ENCODE results near the gene VRK2.
A peak's percentile ranks its signal among the peaks of the same experiment; 100 is the strongest.
"Not testable (repeated sequence)": the region's sequence is repeated elsewhere in the genome, so short reads cannot be mapped to it uniquely, and the experiment has no call there.

The VRK2 gene

DNA sequence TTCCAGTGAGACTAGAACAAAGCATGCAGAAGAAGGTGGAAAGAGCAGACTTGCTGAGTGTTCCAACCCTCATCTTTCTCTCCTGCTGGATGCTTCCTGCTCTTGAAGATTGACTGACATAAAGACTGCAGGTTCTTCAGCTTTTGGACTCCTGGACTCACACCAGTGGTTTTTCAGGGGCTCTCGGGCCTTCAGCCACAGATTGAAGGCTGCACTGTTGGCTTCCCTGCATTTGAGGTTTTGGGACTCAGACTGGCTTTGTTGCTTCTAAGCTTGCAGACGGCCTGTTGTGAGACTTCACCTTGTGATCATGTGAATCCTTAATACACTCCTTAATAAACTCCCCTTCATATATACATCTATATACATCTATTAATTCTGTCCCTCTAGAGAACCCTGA lies 20.4 kb downstream of the VRK2 start:
- no peak overlapping the region for H3K4me3 Mint-ChIP-seq
- H3K4me1 Mint-ChIP-seq (ENCODE audit: low read depth): peaks cover 45% of the 10 kb centered on the region
- H3K9me3 Mint-ChIP-seq: peaks cover 11% of the 10 kb centered on the region
- H3K27me3 Mint-ChIP-seq: no peaks in the 10 kb centered on the region
- DNase-seq: no peak
- H3K27ac Mint-ChIP-seq: no peak overlapping the region
- peaks cover 56% of the 10 kb centered on the region for H3K36me3 Mint-ChIP-seq (ENCODE audit: low read depth)

DNA sequence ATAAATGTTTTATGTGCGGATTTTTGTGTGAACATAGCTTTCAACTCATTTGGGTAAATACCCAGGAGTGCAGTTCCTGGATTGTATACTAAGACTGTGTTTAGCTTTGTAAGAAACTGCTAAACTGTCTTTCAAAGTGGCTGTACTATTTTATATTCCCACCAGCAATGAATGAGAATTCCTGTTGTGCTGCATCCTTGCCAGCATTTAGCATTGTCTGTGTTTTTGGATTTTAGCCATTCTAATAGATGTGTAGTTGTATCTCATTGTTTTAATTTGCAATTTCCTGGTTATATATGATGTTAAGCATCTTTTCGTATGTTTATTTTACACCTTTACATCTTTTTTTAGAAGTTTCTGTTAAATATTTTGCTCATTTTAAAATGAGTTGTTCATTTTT lies 24.2 kb downstream of the VRK2 start:
- Mint-ChIP-seq H3K36me3 (ENCODE audit: low read depth) (peaks cover 62% of the 10 kb centered on the region), H3K9me3 (peaks cover 11% of the 10 kb centered on the region), H3K4me1 (ENCODE audit: low read depth) (peaks cover 30% of the 10 kb centered on the region), H3K27ac (no peak overlapping the region), H3K4me3 (no peak overlapping the region), H3K27me3 (no peaks in the 10 kb centered on the region)
- DNase-seq: no peak

DNA sequence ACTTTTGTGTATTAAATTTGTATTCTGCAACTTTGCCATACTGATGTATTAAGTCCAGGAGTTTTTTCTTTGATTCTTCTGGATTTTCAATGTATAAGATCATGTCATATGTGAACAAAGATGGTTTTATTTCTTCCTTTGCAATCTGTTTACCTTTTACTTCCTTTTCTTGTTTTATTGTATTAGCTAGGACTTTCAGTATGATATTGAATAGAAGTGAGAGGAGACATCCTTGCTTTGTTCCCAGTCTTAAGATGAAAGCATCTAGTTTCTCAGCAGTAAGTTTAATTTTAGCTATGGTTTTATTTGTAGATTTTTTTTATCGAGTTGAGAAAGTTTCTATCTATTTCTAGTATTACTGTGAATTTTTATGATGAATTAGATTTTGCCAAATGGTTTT lies 25.5 kb downstream of the VRK2 start:
- Mint-ChIP-seq H3K4me3 (no peak overlapping the region), H3K27me3 (no peaks in the 10 kb centered on the region), H3K9me3 (peaks cover 11% of the 10 kb centered on the region), H3K36me3 (ENCODE audit: low read depth) (peaks cover 53% of the 10 kb centered on the region), H3K4me1 (ENCODE audit: low read depth) (peaks cover 19% of the 10 kb centered on the region), H3K27ac (no peak overlapping the region)
- no peak for DNase-seq

DNA sequence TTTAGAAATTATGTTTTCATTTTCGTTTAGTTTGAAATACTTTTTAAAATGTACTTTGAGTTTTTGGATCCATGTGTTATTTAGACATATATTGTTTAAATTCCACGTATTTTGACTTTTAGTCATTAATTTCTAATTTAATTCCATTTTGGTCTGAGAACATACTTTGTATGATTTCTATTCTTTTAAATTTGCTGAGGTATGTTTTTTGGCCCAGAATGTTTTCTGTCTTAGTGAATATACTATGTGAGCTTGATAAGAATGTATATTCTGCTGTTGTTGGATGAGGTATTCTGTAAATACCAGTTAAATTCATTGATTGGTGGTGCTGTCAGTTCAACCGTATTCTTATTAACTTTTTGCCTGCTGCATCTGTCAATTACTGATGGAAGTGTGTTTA lies 26.4 kb downstream of the VRK2 start:
- no peak for DNase-seq
- no peak overlapping the region for H3K4me3 Mint-ChIP-seq
- H3K4me1 Mint-ChIP-seq (ENCODE audit: low read depth): peaks cover 22% of the 10 kb centered on the region
- H3K9me3 Mint-ChIP-seq: peaks cover 11% of the 10 kb centered on the region
- H3K36me3 Mint-ChIP-seq (ENCODE audit: low read depth): peaks cover 49% of the 10 kb centered on the region
- no peak overlapping the region for H3K27ac Mint-ChIP-seq
- H3K27me3 Mint-ChIP-seq: no peaks in the 10 kb centered on the region

DNA sequence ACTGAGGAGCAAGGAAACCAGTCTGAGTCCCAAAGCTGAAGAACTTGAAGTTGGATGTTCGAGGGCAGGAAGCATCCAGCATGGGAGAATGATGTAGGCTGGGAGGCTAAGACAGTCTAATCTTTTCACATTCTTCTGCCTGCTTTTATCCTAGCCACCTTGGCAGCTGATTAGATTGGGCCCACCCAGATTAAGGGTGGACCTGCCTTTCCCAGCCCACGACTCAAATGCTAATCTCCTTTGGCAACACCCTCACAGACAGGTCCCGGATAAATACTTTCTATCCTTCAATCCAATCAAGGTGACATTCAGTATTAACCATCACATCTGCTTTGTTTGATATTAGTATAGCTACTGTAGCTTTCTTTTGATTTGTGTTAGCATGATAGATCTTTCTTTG lies 27.1 kb downstream of the VRK2 start:
- Mint-ChIP-seq H3K9me3 (peaks cover 4% of the 10 kb centered on the region), H3K27ac (no peak overlapping the region), H3K4me3 (no peak overlapping the region), H3K4me1 (ENCODE audit: low read depth) (peaks cover 22% of the 10 kb centered on the region), H3K36me3 (ENCODE audit: low read depth) (peaks cover 41% of the 10 kb centered on the region), H3K27me3 (no peaks in the 10 kb centered on the region)
- DNase-seq: no peak

DNA sequence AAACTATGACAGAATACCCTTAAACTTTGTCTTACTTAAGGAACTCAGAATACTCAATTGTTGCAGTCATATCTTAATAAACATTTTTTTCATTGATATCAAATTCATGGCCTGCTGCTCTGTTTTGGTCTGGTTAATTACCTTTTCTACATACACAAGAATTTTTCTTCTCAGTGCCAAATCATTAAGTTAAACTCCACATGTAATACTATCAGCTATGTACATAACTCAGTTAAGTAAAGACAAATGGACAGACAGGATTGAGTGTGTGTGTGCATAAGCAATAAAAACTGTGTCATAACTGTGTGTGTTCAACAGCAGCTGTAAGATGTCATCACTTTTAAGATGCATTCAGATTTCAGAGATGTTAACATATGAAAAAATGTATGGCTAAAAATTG lies 34.4 kb downstream of the VRK2 start:
- no peak overlapping the region for H3K27ac Mint-ChIP-seq
- H3K9me3 Mint-ChIP-seq: no peaks in the 10 kb centered on the region
- H3K36me3 Mint-ChIP-seq (ENCODE audit: low read depth): peaks cover 15% of the 10 kb centered on the region
- peaks cover 4% of the 10 kb centered on the region for H3K4me1 Mint-ChIP-seq (ENCODE audit: low read depth)
- H3K27me3 Mint-ChIP-seq: no peaks in the 10 kb centered on the region
- DNase-seq: no peak
- no peak overlapping the region for H3K4me3 Mint-ChIP-seq

DNA sequence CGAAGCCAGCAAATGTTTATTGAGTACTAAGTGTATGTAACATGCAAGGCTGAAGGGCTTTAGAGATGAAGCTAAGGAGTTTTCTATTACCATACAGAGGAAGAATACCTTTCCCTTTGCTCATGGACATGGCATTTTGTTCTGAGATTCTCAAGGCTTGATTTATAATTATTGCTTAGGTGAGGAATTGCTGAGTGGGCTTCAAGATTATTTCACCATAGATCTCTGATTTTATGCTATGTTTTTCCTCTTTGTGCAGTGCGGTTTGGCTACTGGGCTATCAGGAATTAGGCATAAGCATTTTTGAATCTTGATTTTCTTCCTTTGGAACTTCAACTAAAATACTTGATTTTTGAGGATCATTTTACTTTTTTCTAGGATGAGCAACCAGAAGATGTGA lies 42.5 kb downstream of the VRK2 start:
- Mint-ChIP-seq H3K4me3 (no peak overlapping the region), H3K9me3 (peaks cover 6% of the 10 kb centered on the region), H3K36me3 (ENCODE audit: low read depth) (peaks cover 77% of the 10 kb centered on the region), H3K27ac (no peak overlapping the region), H3K4me1 (ENCODE audit: low read depth) (peaks cover 7% of the 10 kb centered on the region), H3K27me3 (no peaks in the 10 kb centered on the region)
- no peak for DNase-seq

DNA sequence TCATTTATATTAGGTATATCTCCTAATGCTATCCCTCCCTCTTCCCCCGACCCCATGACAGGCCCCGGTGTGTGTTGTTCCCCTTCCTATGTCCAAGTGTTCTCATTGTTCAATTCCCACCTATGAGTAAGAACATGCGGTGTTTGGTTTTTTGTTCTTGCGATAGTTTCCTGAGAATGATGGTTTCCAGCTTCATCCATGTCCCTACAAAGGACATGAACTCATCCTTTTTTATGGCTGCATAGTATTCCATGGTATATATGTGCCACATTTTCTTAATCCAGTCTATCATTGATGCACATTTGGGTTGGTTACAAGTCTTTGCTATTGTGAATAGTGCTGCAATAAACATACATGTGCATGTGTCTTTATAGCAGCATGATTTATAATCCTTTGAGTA lies 46.2 kb downstream of the VRK2 start:
- H3K4me1 Mint-ChIP-seq (ENCODE audit: low read depth); DNase-seq; H3K27me3 Mint-ChIP-seq; H3K9me3 Mint-ChIP-seq; H3K4me3 Mint-ChIP-seq; H3K27ac Mint-ChIP-seq: not testable (repeated sequence)
- peaks cover 72% of the 10 kb centered on the region for H3K36me3 Mint-ChIP-seq (ENCODE audit: low read depth)

DNA sequence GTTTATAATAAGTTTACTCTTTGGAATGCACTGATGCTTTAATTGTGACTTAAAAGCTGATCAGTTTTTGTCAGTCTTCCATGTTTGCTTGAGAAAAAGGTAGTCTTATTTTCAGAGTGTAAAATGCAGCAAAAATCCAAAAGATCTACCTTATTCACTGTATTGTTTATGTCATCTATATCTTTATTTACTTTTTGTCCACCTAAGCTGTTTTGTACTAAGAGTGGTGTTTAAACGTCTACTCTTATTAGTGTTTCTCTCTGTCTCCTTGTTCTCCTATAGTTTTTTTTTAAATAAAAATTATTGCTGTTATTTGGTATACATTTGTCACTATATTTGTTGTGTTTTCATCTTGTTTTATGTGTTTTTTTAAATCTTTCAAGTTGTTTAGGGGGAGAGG lies 50.4 kb downstream of the VRK2 start:
- Mint-ChIP-seq H3K9me3 (peaks cover 9% of the 10 kb centered on the region), H3K4me1 (ENCODE audit: low read depth) (peaks cover 10% of the 10 kb centered on the region), H3K27ac (no peak overlapping the region), H3K36me3 (ENCODE audit: low read depth) (peaks cover 38% of the 10 kb centered on the region), H3K27me3 (no peaks in the 10 kb centered on the region), H3K4me3 (no peak overlapping the region)
- no peak for DNase-seq

DNA sequence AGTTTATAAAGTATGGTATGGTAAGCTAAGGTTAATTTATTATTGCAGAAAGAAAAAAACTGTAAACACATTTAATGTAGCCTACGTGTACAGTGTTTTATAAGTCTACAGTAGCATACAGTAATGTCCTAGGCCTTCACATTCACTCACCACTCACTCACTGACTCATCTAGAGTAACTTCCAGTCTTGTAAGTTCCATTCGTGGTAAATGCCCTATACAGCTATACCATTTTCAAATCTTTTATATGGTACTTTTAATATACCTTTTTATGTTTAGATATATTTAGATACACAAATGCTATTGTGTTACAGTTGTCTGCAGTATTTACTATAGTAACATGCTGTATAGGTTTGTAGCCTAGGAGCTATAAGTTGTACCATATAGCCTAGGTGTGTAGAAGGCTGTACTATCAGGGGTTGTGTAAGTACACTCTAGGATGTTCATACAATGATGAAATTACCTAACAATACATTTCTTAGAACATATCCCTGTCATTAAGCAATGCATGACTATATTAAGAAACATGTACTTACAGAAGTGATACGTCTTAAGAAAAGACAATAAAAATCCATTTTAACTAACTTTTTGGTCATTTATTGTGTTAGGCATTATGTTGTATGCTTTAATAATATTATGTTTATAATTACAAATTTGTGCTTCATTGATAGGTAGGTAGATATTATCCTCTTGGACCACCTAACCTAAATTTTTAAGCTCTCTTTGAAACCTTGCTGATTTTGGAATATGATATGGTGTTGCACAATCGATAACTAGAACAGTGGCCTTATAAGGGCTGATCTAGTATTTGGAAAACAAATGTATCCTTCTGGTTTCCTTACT lies 51.9 kb downstream of the VRK2 start:
- no peaks in the 10 kb centered on the region for H3K27me3 Mint-ChIP-seq
- H3K9me3 Mint-ChIP-seq: peaks cover 3% of the 10 kb centered on the region
- peaks cover 3% of the 10 kb centered on the region for H3K4me1 Mint-ChIP-seq (ENCODE audit: low read depth)
- DNase-seq: no peak
- peaks cover 32% of the 10 kb centered on the region for H3K36me3 Mint-ChIP-seq (ENCODE audit: low read depth)
- no peak overlapping the region for H3K27ac Mint-ChIP-seq
- H3K4me3 Mint-ChIP-seq: no peak overlapping the region

DNA sequence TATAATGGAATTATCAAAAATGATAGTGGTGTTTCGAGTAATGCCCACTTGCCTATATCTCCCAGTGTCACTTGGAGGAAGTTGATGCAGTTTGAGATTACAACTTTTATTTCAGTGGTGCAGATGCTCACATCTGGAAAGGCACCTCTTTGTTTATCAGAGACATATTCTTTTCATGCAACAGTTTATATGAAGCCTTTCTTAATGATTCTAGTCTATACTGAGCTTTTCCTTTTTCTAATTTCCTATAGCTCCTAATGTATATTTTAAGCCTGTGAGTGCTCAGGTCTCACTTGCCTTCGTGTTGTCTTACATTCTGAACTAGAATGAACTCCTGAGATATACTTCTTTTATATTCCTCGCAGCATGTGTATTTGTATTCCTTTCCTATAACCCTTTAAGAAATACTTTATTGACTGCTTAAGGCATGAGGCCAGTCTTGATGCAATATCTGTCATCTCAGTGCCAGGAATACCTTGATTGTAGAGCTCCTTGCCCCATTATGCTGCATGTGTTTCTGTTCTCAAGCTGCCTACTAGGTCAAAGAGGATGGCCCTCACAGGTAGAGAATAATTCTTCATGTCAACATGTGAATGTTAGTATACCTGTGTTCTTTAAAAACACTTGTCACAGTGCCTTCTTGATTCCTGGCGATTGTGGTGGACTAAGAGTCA lies 52.6 kb downstream of the VRK2 start:
- peaks cover 26% of the 10 kb centered on the region for H3K36me3 Mint-ChIP-seq (ENCODE audit: low read depth)
- peaks cover 3% of the 10 kb centered on the region for H3K9me3 Mint-ChIP-seq
- no peak for DNase-seq

DNA sequence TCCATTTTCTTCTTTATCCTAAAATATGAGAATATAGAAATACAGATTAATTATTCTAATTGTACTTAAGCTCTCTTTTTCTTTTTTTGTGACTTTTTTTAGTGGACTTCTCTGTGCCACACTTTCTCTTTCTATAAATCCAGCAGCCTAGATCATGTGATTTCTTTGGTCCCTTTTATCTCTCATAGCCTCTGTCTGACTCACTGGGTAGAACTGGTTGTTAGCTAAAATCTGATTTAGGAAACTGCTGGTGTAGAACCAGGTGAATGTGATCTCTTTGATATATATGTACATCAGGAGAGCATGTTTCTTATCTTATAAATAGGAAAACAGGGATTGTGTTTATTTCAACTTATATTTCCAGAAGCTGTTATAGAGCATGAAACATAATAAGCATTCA lies 54.9 kb downstream of the VRK2 start:
- H3K4me3 Mint-ChIP-seq: no peak overlapping the region
- DNase-seq: no peak
- H3K36me3 Mint-ChIP-seq (ENCODE audit: low read depth): peaks cover 10% of the 10 kb centered on the region
- H3K27me3 Mint-ChIP-seq: no peaks in the 10 kb centered on the region
- H3K27ac Mint-ChIP-seq: no peak overlapping the region
- no peaks in the 10 kb centered on the region for H3K9me3 Mint-ChIP-seq
- H3K4me1 Mint-ChIP-seq (ENCODE audit: low read depth): peaks cover 3% of the 10 kb centered on the region

More for the DNA sequence above, 52.6 kb downstream of the VRK2 start:
- no peak overlapping the region for H3K27ac Mint-ChIP-seq
- H3K4me3 Mint-ChIP-seq: no peak overlapping the region
- no peaks in the 10 kb centered on the region for H3K27me3 Mint-ChIP-seq
- H3K4me1 Mint-ChIP-seq (ENCODE audit: low read depth): peaks cover 3% of the 10 kb centered on the region

DNA sequence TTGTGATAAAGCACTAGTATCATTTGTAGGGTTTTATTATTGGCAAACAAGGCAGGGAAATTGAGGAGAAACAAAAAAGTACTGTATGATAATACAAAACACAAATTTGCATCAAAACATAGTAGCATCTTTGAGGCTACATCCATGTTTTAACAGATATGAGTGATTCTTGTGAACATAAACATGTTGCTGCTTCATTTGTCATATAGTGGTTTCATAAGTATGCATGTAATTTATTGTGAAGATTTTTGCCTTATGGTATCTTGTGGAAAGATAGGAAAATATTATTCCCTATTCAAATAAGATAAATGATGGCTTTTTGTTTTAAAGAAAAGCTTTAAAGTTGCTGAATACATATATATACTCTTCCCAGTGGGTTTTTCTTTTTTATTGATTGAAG lies 60.3 kb downstream of the VRK2 start:
- Mint-ChIP-seq H3K27me3 (no peaks in the 10 kb centered on the region), H3K9me3 (no peaks in the 10 kb centered on the region), H3K36me3 (ENCODE audit: low read depth) (peaks cover 15% of the 10 kb centered on the region), H3K4me1 (ENCODE audit: low read depth) (peaks cover 14% of the 10 kb centered on the region), H3K27ac (no peak overlapping the region), H3K4me3 (no peak overlapping the region)
- no peak for DNase-seq

DNA sequence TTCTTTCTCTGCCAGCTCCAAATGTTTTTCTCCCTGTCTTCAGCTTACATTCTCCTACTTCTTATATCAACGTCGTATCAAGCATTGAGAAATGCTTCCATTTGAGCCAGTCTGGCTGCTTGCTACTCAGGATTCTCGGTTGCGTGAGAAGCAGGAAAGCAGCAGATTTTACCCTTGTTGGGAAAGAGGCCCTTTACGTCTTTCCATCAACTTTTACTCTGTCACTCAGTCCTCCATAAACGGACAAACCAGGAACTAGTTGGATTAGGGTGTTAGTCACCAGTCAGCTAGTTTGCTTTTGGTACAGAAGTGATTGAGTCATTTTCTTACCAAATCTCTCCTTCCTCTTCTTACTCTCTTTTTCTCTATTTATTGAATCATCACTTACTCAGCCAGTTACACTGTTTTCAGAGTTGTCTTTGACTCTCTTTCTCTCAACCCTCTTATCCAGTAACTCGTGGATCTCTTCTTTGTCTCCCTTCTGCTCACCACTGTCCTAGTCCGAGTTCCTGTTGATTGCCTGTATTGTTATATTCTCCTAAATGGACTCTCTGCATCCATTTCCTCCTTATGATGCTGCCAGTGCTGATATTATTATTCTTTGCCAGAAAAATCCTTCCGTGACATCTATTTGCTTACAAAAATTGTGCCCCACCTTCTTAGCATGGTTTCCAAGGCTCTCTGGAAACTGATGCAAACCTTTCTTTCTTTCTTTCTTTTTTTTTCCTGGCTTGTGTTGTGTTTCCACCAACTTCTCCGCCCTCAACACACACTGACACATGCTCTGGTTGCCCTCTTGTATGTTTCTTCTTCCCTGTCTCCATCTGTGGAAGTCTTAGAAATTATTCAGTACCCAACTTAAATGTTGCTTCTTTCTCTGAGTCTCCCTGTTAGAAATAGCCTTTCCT lies 61.5 kb downstream of the VRK2 start:
- Mint-ChIP-seq H3K9me3 (no peaks in the 10 kb centered on the region), H3K4me1 (ENCODE audit: low read depth) (peaks cover 14% of the 10 kb centered on the region), H3K27me3 (no peaks in the 10 kb centered on the region), H3K36me3 (ENCODE audit: low read depth) (peaks cover 19% of the 10 kb centered on the region), H3K27ac (peak overlapping the region; percentile 53), H3K4me3 (no peak overlapping the region)
- no peak for DNase-seq
